Stimulated activated memory B cell treated with anti-CD40 and anti-IgM and Interleukin-4, amounts not matched to agents 10 μg/mL and 1 μg/mL and 100 μg/mL, for 72 hours (primary cell): ENCODE results near the gene ARHGEF1.
"Not testable (repeated sequence)": the region's sequence is repeated elsewhere in the genome, so short reads cannot be mapped to it uniquely, and the experiment has no call there.

Experiments
- ATAC-seq: fragments of 150-1000 bp; cut with Tn5 transposase; 2 replicates; pipeline ENCODE4 v1.10.0; 2021
- H3K27ac Mint-ChIP-seq: one replicate; pipeline ENCODE4 v1.8.0; 2022; ENCODE audit warnings: mild to moderate bottlenecking, mixed read lengths
- H3K27me3 Mint-ChIP-seq: one replicate; pipeline ENCODE4 v1.8.0; 2022; ENCODE audit warnings: mixed read lengths
- H3K36me3 Mint-ChIP-seq: one replicate; pipeline ENCODE4 v1.8.0; 2022; ENCODE audit warnings: mixed read lengths
- H3K4me1 Mint-ChIP-seq: one replicate; pipeline ENCODE4 v1.8.0; 2022; ENCODE audit warnings: mixed read lengths
- H3K4me3 Mint-ChIP-seq: one replicate; pipeline ENCODE4 v1.8.0; 2022; ENCODE audit warnings: mild to moderate bottlenecking, moderate library complexity, mixed read lengths
- H3K9me3 Mint-ChIP-seq: one replicate; pipeline ENCODE4 v1.8.0; 2022; ENCODE audit warnings: mixed read lengths

Gene ARHGEF1

GRCh38 chr19:41872384-41872774 is 10.6 kb upstream of the ARHGEF1 start:
- Mint-ChIP-seq H3K27ac (peak overlapping the region; percentile 89), H3K4me3 (no peak overlapping the region), H3K9me3 (no peaks in the 10 kb centered on the region), H3K36me3 (peaks cover 37% of the 10 kb centered on the region), H3K4me1 (peaks cover 84% of the 10 kb centered on the region), H3K27me3 (no peaks in the 10 kb centered on the region)
- no peak for ATAC-seq

- Mint-ChIP-seq H3K27ac (peak overlapping the region; percentile 89), H3K4me3 (no peak overlapping the region), H3K4me1 (peaks cover 78% of the 10 kb centered on the region), H3K27me3 (no peaks in the 10 kb centered on the region), H3K9me3 (no peaks in the 10 kb centered on the region), H3K36me3 (peaks cover 38% of the 10 kb centered on the region)
- no peak for ATAC-seq
Observed at GRCh38 chr19:41872775-41873647, 10.0 kb upstream of the ARHGEF1 start.

- ATAC-seq, H3K9me3 Mint-ChIP-seq, H3K27me3 Mint-ChIP-seq: not testable (repeated sequence)
- peak overlapping the region; percentile 59 for H3K4me3 Mint-ChIP-seq
- peak overlapping the region; percentile 89 for H3K27ac Mint-ChIP-seq
- peaks cover 42% of the 10 kb centered on the region for H3K36me3 Mint-ChIP-seq
- peaks cover 76% of the 10 kb centered on the region for H3K4me1 Mint-ChIP-seq
Observed at GRCh38 chr19:41875973-41876372, 7.0 kb upstream of the ARHGEF1 start.

GRCh38 chr19:41876847-41877832 is 5.8 kb upstream of the ARHGEF1 start, which contains the start of gene CD79A:
CD79A (plus strand) TSS chr19:41877279; CDS start chr19:41877305, 26 bp downstream.
- Mint-ChIP-seq H3K9me3 (no peaks in the 10 kb centered on the region), H3K27ac (peak within 1 kb of the TSS; percentile 89), H3K36me3 (peaks cover 40% of the 10 kb centered on the region), H3K4me3 (peak within 1 kb of the TSS; percentile 92), H3K4me1 (peaks cover 73% of the 10 kb centered on the region), H3K27me3 (no peaks in the 10 kb centered on the region)
- ATAC-seq: peak; percentile 92

GRCh38 chr19:41877916-41878905 is 4.8 kb upstream of the ARHGEF1 start:
- no peaks in the 10 kb centered on the region for H3K9me3 Mint-ChIP-seq
- peak overlapping the region; percentile 92 for H3K4me3 Mint-ChIP-seq
- peak; percentile 52 for ATAC-seq
- H3K4me1 Mint-ChIP-seq: peaks cover 68% of the 10 kb centered on the region
- peak overlapping the region; percentile 89 for H3K27ac Mint-ChIP-seq
- H3K36me3 Mint-ChIP-seq: peaks cover 40% of the 10 kb centered on the region
- no peaks in the 10 kb centered on the region for H3K27me3 Mint-ChIP-seq

- Mint-ChIP-seq H3K36me3 (peaks cover 40% of the 10 kb centered on the region), H3K4me1 (peaks cover 63% of the 10 kb centered on the region), H3K27me3 (no peaks in the 10 kb centered on the region), H3K27ac (peak overlapping the region; percentile 89), H3K9me3 (no peaks in the 10 kb centered on the region), H3K4me3 (peak overlapping the region; percentile 92)
- ATAC-seq: no peak
Observed at GRCh38 chr19:41879080-41879479, 3.9 kb upstream of the ARHGEF1 start.

GRCh38 chr19:41879670-41880328 is 3.2 kb upstream of the ARHGEF1 start:
- H3K4me3 Mint-ChIP-seq: peak overlapping the region; percentile 92
- peaks cover 40% of the 10 kb centered on the region for H3K36me3 Mint-ChIP-seq
- H3K4me1 Mint-ChIP-seq: peaks cover 66% of the 10 kb centered on the region

GRCh38 chr19:41880329-41880708 is 2.7 kb upstream of the ARHGEF1 start:
- no peaks in the 10 kb centered on the region for H3K9me3 Mint-ChIP-seq
- peak overlapping the region; percentile 89 for H3K27ac Mint-ChIP-seq
- no peaks in the 10 kb centered on the region for H3K27me3 Mint-ChIP-seq
- no peak for ATAC-seq
- peaks cover 66% of the 10 kb centered on the region for H3K4me1 Mint-ChIP-seq
- H3K4me3 Mint-ChIP-seq: peak overlapping the region; percentile 60
- H3K36me3 Mint-ChIP-seq: peaks cover 40% of the 10 kb centered on the region

More at GRCh38 chr19:41879670-41880328, 3.2 kb upstream of the ARHGEF1 start:
- ATAC-seq: no peak
- peak overlapping the region; percentile 89 for H3K27ac Mint-ChIP-seq
- H3K9me3 Mint-ChIP-seq: no peaks in the 10 kb centered on the region
- no peaks in the 10 kb centered on the region for H3K27me3 Mint-ChIP-seq

GRCh38 chr19:41883463-41883820 is 458 bp downstream of the ARHGEF1 start:
- no peak for ATAC-seq
- Mint-ChIP-seq H3K27me3 (no peaks in the 10 kb centered on the region), H3K4me1 (peaks cover 78% of the 10 kb centered on the region), H3K4me3 (peak overlapping the region; percentile 95), H3K36me3 (peaks cover 32% of the 10 kb centered on the region), H3K9me3 (no peaks in the 10 kb centered on the region), H3K27ac (peak overlapping the region; percentile 83)

GRCh38 chr19:41883821-41884733 is 1.1 kb downstream of the ARHGEF1 start:
- peak overlapping the region; percentile 95 for H3K4me3 Mint-ChIP-seq
- H3K9me3 Mint-ChIP-seq: no peaks in the 10 kb centered on the region
- H3K36me3 Mint-ChIP-seq: peaks cover 29% of the 10 kb centered on the region
- peaks cover 75% of the 10 kb centered on the region for H3K4me1 Mint-ChIP-seq
- H3K27ac Mint-ChIP-seq: peak overlapping the region; percentile 83
- H3K27me3 Mint-ChIP-seq: no peaks in the 10 kb centered on the region
- ATAC-seq: peak; percentile 94

- peak; percentile 5 for ATAC-seq
- Mint-ChIP-seq H3K27ac (peak overlapping the region; percentile 77), H3K27me3 (no peaks in the 10 kb centered on the region), H3K36me3 (peaks cover 22% of the 10 kb centered on the region), H3K4me1 (peaks cover 62% of the 10 kb centered on the region), H3K9me3 (no peaks in the 10 kb centered on the region), H3K4me3 (peak overlapping the region; percentile 69)
Observed at GRCh38 chr19:41886761-41887710, 4.1 kb downstream of the ARHGEF1 start.

- Mint-ChIP-seq H3K4me3 (peak overlapping the region; percentile 69), H3K4me1 (peaks cover 54% of the 10 kb centered on the region), H3K27me3 (no peaks in the 10 kb centered on the region), H3K36me3 (peaks cover 22% of the 10 kb centered on the region), H3K9me3 (no peaks in the 10 kb centered on the region), H3K27ac (peak overlapping the region; percentile 77)
- ATAC-seq: peak; percentile 35
Observed at GRCh38 chr19:41887711-41888382, 4.9 kb downstream of the ARHGEF1 start.
